Measurements from ENCODE around the gene MEAK7. TPM values are rescaled to one million over a fixed set of nuclear protein-coding genes. Genes with fewer than 3 reads are reported as not detected.
A peak's percentile ranks its signal among the peaks of the same experiment; 100 is the strongest.

Gene MEAK7
- total RNA-seq, 1 experiment from 2014 or later, result 3.9 TPM

- DNase-seq (ENCODE audit: low read depth), result no peak
Measured at GRCh38 chr16:84511831-84512230, 7.4 kb upstream of the MEAK7 start.

GRCh38 chr16:84511180-84511800, 6.8 kb upstream of the MEAK7 start:
- DNase-seq (ENCODE audit: low read depth), result peak; percentile 84

- no peak for DNase-seq (ENCODE audit: low read depth)
Measured at GRCh38 chr16:84509032-84509950, 4.8 kb upstream of the MEAK7 start.

GRCh38 chr16:84508502-84508901, 4.0 kb upstream of the MEAK7 start:
- DNase-seq (ENCODE audit: low read depth), result no peak

GRCh38 chr16:84507011-84507982, 2.8 kb upstream of the MEAK7 start:
- DNase-seq (ENCODE audit: low read depth), result no peak

GRCh38 chr16:84505249-84506187, 1.1 kb upstream of the MEAK7 start:
- no peak for DNase-seq (ENCODE audit: low read depth)

GRCh38 chr16:84503751-84504395, 586 bp downstream of the MEAK7 start:
- no peak for DNase-seq (ENCODE audit: low read depth)

GRCh38 chr16:84502581-84502980, 1.9 kb downstream of the MEAK7 start:
- peak; percentile 31 for DNase-seq (ENCODE audit: low read depth)

- no peak for DNase-seq (ENCODE audit: low read depth)
Measured at GRCh38 chr16:84502075-84502474, 2.4 kb downstream of the MEAK7 start.

- peak; percentile 75 for DNase-seq (ENCODE audit: low read depth)
Measured at GRCh38 chr16:84501077-84501735, 3.3 kb downstream of the MEAK7 start.

- no peak for DNase-seq (ENCODE audit: low read depth)
Measured at GRCh38 chr16:84500531-84500930, 3.9 kb downstream of the MEAK7 start.

GRCh38 chr16:84499638-84500037, 4.8 kb downstream of the MEAK7 start:
- no peak for DNase-seq (ENCODE audit: low read depth)

GRCh38 chr16:84498859-84499620, 5.4 kb downstream of the MEAK7 start:
- DNase-seq (ENCODE audit: low read depth), result no peak

GRCh38 chr16:84498223-84498610, 6.2 kb downstream of the MEAK7 start:
- DNase-seq (ENCODE audit: low read depth), result no peak

- DNase-seq (ENCODE audit: low read depth), result no peak
Measured at GRCh38 chr16:84497418-84498222, 6.8 kb downstream of the MEAK7 start.

GRCh38 chr16:84496991-84497390, 7.5 kb downstream of the MEAK7 start:
- DNase-seq (ENCODE audit: low read depth), result no peak

- DNase-seq (ENCODE audit: low read depth), result no peak
Measured at GRCh38 chr16:84495506-84495905, 9.0 kb downstream of the MEAK7 start.

GRCh38 chr16:84489131-84489530, 15.3 kb downstream of the MEAK7 start:
- DNase-seq (ENCODE audit: low read depth), result no peak

All from Daoy (cell line).